ENCODE results near the gene IDI2.
"Not testable (repeated sequence)": the region's sequence is repeated elsewhere in the genome, so short reads cannot be mapped to it uniquely, and the experiment has no call there.

Gene IDI2

DNA sequence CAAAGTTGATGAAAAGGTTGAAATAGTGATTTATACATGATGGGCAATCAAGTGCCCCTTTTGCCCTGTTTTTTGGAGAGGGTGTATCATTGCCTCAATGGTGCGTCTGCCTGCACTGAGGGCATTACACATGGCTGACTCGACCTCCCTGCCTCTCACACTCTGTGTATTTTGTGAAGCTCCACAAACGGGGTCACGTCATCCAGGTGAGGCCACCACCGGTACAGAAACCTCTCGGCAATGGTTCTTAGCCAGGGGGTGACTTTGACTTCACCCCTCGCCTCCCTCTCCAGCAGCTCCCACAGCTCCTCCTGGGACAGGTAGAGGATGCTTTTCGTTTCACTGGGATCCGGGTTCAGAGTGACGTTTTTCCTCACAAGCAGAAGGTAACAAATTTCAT is 6.3 kb downstream of the IDI2 start:
- H3K4me3 ChIP-seq (ENCODE audit: low read depth, low read length): no peak overlapping the region
- TF ChIP-seq, protein P1, sequence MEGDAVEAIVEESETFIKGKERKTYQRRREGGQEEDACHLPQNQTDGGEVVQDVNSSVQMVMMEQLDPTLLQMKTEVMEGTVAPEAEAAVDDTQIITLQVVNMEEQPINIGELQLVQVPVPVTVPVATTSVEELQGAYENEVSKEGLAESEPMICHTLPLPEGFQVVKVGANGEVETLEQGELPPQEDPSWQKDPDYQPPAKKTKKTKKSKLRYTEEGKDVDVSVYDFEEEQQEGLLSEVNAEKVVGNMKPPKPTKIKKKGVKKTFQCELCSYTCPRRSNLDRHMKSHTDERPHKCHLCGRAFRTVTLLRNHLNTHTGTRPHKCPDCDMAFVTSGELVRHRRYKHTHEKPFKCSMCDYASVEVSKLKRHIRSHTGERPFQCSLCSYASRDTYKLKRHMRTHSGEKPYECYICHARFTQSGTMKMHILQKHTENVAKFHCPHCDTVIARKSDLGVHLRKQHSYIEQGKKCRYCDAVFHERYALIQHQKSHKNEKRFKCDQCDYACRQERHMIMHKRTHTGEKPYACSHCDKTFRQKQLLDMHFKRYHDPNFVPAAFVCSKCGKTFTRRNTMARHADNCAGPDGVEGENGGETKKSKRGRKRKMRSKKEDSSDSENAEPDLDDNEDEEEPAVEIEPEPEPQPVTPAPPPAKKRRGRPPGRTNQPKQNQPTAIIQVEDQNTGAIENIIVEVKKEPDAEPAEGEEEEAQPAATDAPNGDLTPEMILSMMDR (IDR thresholded peaks at IDR 0.05; ENCODE audit: low read depth, low read length, missing control alignments): no peak
- in situ Hi-C loops (cut with HindIII; ENCODE audit: low sequenced_read_pairs): no loop called here
- DNase-seq (ENCODE audit: low read depth): no peak

DNA sequence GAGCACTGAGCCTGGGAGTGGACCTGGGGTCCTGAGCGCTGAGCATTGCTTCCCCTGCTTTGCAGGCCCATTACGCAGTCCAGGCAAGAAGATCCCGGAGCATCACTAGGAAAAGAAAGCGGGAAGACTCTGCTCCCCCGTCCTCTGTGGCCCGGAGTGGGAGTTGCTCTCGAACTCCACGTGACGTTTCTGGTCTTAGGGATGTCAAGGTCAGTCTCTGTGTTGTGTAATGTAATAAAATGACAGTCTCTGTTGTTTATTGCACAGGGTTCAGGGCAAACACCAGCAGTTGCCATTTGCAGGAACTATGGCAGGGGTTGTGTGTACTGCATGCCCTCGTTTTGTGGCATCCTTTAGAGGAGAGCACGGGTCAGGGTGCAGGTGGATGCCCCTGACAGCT is 10.0 kb downstream of the IDI2 start:
- DNase-seq (ENCODE audit: low read depth): no peak
- TF ChIP-seq, protein P1 (IDR thresholded peaks at IDR 0.05; ENCODE audit: low read depth, low read length, missing control alignments): no peak
- no peak overlapping the region for H3K4me3 ChIP-seq (ENCODE audit: low read depth, low read length)
- in situ Hi-C loops (cut with HindIII; ENCODE audit: low sequenced_read_pairs): no loop called here

DNA sequence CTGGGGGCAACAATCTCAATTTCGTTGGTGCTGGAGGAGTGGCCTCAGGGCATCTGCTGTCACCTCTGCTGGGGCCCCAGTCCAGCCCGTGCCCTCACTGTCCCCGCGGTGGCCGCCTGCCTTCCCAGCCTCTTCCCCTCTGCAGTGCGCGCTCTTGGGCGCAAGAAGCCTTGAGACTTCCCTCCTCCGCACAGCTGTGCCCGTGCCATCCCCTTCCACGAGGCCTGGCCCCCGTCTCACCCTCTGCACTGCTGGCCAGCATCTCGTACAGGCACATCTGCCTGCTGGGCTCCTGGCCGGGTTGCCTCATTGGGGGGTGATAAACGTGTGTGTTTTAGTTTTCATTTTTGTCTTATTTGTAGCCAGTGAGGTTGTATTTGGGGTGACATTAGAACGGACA is 14.0 kb downstream of the IDI2 start:
- DNase-seq (ENCODE audit: low read depth): no peak
- in situ Hi-C loops (cut with HindIII; ENCODE audit: low sequenced_read_pairs): no loop called here
- H3K4me3 ChIP-seq (ENCODE audit: low read depth, low read length): no peak overlapping the region
- TF ChIP-seq, protein P1 (IDR thresholded peaks at IDR 0.05; ENCODE audit: low read depth, low read length, missing control alignments): no peak

DNA sequence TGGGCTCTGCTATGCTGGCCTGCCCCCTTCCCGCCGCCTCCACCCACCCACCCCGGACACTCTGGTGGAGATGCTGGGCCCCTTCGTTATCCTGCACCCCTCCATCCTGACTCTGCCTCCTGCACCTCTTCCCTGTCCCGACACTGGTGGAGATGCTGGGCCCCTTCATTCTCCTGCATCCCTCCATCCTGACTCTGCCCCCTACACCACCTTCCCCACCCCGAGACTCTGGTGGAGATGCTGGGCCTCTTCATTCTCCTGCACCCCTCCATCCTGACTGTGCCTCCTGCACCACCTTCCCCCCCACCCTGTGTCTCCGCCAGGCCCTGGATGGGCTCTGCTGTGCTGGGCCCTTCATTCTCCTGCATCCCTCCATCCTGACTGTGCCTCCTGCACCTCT is 15.0 kb downstream of the IDI2 start:
- no peak overlapping the region for H3K4me3 ChIP-seq (ENCODE audit: low read depth, low read length)
- TF ChIP-seq, protein P1 (IDR thresholded peaks at IDR 0.05; ENCODE audit: low read depth, low read length, missing control alignments): no peak
- in situ Hi-C loops (cut with HindIII; ENCODE audit: low sequenced_read_pairs): no loop called here
- no peak for DNase-seq (ENCODE audit: low read depth)

DNA sequence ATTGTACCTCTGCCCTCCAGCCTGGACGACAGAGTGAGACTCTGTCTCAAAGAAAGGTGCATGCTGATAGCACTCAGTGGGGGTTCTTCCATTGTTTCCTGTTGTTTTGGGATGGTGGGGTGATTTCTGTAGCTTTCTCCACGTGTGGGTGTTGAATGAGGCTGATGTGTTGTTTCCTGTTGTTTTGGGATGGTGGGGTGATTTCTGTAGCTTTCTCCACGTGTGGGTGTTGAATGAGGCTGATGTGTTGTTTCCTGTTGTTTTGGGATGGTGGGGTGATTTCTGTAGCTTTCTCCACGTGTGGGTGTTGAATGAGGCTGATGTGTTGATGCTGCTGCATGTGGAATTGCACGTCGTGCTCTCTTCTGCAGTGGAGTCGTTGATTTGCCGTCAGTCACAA is 15.7 kb downstream of the IDI2 start:
- in situ Hi-C loops (cut with HindIII; ENCODE audit: low sequenced_read_pairs): not testable (repeated sequence)

DNA sequence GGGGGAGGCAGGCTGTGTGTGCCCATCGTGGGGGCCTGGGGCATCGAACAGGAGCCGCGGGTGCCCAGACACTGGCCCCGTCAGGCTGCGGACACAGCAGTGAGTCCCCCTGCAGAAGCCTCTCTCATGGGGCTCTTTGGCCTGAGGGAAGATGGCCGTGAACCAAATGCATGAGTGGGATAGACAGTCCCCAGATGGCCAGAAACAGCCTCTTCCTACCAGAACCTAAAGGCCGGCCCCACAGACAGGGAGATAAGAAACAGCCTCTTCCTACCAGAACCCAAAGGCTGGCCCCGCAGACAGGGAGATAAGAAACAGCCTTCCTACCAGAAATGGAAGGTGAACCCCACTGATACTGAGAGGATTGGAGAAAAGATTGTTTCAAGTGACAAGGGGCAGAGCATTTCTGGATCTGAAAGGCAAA is 16.6 kb downstream of the IDI2 start:
- TF ChIP-seq, protein P1 (IDR thresholded peaks at IDR 0.05; ENCODE audit: low read depth, low read length, missing control alignments): no peak
- in situ Hi-C loops (cut with HindIII; ENCODE audit: low sequenced_read_pairs): no loop called here
- no peak for DNase-seq (ENCODE audit: low read depth)
- no peak overlapping the region for H3K4me3 ChIP-seq (ENCODE audit: low read depth, low read length)

More for the DNA sequence above, 15.7 kb downstream of the IDI2 start:
- not testable (repeated sequence) for H3K4me3 ChIP-seq (ENCODE audit: low read depth, low read length); DNase-seq (ENCODE audit: low read depth)

DNA sequence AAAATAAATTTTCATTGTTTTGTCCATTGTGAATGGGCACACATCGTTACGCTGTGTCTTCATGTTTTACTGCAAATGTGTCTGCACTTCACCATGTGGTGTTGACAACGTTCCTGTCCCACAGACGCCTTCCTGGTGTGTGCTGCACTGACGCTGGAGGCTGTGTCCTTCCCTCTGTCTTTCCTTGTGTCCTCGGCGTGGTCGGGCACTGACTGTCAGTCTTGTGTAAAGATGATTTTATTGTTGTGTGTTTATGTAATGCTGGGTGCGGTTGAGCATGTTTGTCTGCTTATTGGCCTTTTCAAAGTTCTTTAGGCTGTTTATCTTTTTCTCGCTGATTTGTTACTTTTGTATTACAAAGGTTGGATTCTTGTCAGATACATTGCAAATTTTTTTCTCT is 18.1 kb downstream of the IDI2 start:
- no peak overlapping the region for H3K4me3 ChIP-seq (ENCODE audit: low read depth, low read length)
- DNase-seq (ENCODE audit: low read depth): no peak
- in situ Hi-C loops (cut with HindIII; ENCODE audit: low sequenced_read_pairs): no loop called here
- TF ChIP-seq, protein P1 (IDR thresholded peaks at IDR 0.05; ENCODE audit: low read depth, low read length, missing control alignments): no peak
